ENCODE data around the gene NOVA2. TPM values are rescaled to one million over a fixed set of nuclear protein-coding genes. Genes with fewer than 3 reads are reported as not detected.

The NOVA2 gene
- total and polyA plus RNA-seq, 2 donors (not counting 3 experiments of a cell fraction or from before 2014, with no cell fraction given), result 5.6 to 34.2 TPM

DNA sequence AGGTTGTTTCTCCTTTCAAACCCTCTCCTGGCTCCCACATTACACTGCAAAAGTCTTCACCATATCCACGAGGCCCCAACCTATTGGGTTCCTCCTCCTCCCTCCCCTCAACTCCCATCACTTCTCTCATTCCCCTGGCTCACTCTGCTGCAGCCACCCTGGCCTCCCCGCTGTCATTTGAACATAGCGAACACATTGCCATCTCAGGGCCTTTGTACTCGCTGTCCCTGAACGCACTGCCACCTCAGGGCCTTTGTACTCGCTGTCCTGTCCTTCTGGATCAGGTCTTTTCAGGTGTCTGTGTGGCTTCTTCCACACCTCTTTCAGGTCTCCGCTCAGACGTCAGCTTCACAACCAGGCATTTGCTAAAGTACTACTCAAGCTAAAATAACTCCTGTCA lies 23.3 kb upstream of the NOVA2 start:
- Histone ChIP-seq H3K9me1 (replicated peaks; ENCODE audit: control insufficient read depth, extremely low read depth, insufficient read depth, low read length) (no peaks in the 10 kb centered on the region), H3K36me3 (ENCODE audit: control insufficient read depth in 2 of 2, extremely low read depth in 1 of 2, insufficient read depth in 2 of 2, low read length in 2 of 2) (no peaks in the 10 kb centered on the region), H3K27me3 (ENCODE audit: control insufficient read depth in 2 of 2, insufficient read depth in 2 of 2, low read length in 2 of 2) (no peaks in the 10 kb centered on the region), H3K9ac (replicated peaks; ENCODE audit: extremely low read depth, insufficient read depth, low read length) (no peak overlapping the region), H3K79me2 (ENCODE audit: control insufficient read depth, insufficient read depth, low read length) (peaks cover 5% of the 10 kb centered on the region), H4K20me1 (replicated peaks; ENCODE audit: control insufficient read depth, extremely low read depth, insufficient read depth, low read length) (no peaks in the 10 kb centered on the region), H3K4me2 (ENCODE audit: insufficient read depth, low read length) (no peak overlapping the region), H2AFZ (ENCODE audit: low read depth, low read length) (no peak overlapping the region), H3K4me3 (replicated peaks in 1 of 3; ENCODE audit: insufficient read depth in 1 of 3, low read depth in 1 of 3, low read length in 3 of 3) (no peak overlapping the region), H3K9me3 (replicated peaks; ENCODE audit: control insufficient read depth, insufficient read depth, low read length) (no peaks in the 10 kb centered on the region), H3K4me1 (ENCODE audit: control insufficient read depth, extremely low read depth, insufficient read depth, low read length) (peaks cover 12% of the 10 kb centered on the region), H3K27ac (ENCODE audit: insufficient read depth, low read depth, low read length) (no peak overlapping the region)
- FAIRE-seq (no peak), DNase-seq (ENCODE audit: low read depth, low spot score) (no peak)
- BruUV-seq (replicated peaks), result no TSS peak
- intact Hi-C loops (cut with micrococcal nuclease) (loop anchor here (5.0 kb wide), 1 partner anchor 180 kb away; the partner anchor contains the start of gene RSPH6A), dilution Hi-C loops (cut with MboI; ENCODE audit: extremely low pct_ligation_motif_present, low sequenced_read_pairs) (no loop called here)
- ChIA-PET CTCF (interaction anchor here (1.7 to 2.3 kb wide), 2 partner anchors 23 to 180 kb away, joined by 4 read pairs; partner anchors contain the start of gene NOVA2), POLR2A (no interaction called here)
- TF ChIP-seq MAX (IDR thresholded peaks at IDR 0.05; ENCODE audit: insufficient read depth, insufficient read length) (no peak), MYC (IDR thresholded peaks at IDR 0.05; ENCODE audit: low read depth, low read length) (no peak), JUN (IDR thresholded peaks at IDR 0.05; ENCODE audit: borderline replicate concordance, insufficient read depth, insufficient read length, low read depth) (no peak), POLR2AphosphoS5 (IDR thresholded peaks at IDR 0.05; ENCODE audit: insufficient read depth, low read depth, low read length) (no peak), FOS (IDR thresholded peaks at IDR 0.05; ENCODE audit: borderline replicate concordance, insufficient read depth, low read length) (no peak), EZH2 (IDR thresholded peaks at IDR 0.05; ENCODE audit: borderline replicate concordance, low read depth, low read length, severe bottlenecking) (no peak), GATA2 (IDR thresholded peaks at IDR 0.05; ENCODE audit: insufficient read depth, insufficient read length, low read depth, low read length) (no peak), POLR2A (IDR thresholded peaks at IDR 0.05; ENCODE audit: low read depth, low read length) (no peak)
- TF ChIP-seq, protein P1, sequence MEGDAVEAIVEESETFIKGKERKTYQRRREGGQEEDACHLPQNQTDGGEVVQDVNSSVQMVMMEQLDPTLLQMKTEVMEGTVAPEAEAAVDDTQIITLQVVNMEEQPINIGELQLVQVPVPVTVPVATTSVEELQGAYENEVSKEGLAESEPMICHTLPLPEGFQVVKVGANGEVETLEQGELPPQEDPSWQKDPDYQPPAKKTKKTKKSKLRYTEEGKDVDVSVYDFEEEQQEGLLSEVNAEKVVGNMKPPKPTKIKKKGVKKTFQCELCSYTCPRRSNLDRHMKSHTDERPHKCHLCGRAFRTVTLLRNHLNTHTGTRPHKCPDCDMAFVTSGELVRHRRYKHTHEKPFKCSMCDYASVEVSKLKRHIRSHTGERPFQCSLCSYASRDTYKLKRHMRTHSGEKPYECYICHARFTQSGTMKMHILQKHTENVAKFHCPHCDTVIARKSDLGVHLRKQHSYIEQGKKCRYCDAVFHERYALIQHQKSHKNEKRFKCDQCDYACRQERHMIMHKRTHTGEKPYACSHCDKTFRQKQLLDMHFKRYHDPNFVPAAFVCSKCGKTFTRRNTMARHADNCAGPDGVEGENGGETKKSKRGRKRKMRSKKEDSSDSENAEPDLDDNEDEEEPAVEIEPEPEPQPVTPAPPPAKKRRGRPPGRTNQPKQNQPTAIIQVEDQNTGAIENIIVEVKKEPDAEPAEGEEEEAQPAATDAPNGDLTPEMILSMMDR (IDR thresholded peaks at IDR 0.05; ENCODE audit: extremely low read depth in 1 of 2, insufficient read depth in 1 of 2, low read depth in 1 of 2, low read length in 2 of 2), result no peak
